Prostate gland (tissue), 2 donors: ENCODE data around the gene PPP1R12B.

Experiments
- POLR2AphosphoS5 ChIP-seq: sonication (generic); formaldehyde crosslinking; IDR thresholded peaks from one replicate; pipeline ENCODE4 v1.6.1; 2017; ENCODE audit warnings: antibody characterized with exemption
- TF ChIP-seq, protein P1 (sequence below), 4 experiments: fragments of 200-600 bp in 2 of 4; fragments of 450-650 bp in 2 of 4; sonication (generic) in 2 of 4; IDR thresholded peaks; 1 replicate in 3 of 4; 2 replicates in 1 of 4; pipeline ENCODE4 v1.5.1; 2016 to 2019; ENCODE audit warnings: antibody characterized with exemption in 4 of 4, mild to moderate bottlenecking in 2 of 4, moderate library complexity in 2 of 4

DNA sequence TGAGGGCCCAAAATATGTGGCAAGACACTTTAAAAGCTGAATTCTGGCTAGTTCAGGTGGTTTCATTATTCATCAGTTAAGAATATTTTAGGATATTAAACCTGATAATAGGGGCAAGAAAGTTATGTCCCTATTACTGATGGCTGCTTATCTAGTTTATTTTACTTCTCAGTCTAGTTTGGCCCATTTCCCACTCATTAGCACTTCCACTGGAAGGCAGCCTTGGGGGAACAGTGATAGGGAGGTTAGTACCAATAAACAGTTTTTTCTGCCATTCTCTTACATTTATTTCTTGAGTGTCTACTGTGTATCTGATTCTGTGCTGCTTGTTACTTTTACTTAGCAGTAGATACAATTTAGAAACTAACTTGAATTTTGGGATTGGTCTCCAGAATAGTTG, 9.0 kb downstream of the PPP1R12B start:
- TF ChIP-seq, protein P1, sequence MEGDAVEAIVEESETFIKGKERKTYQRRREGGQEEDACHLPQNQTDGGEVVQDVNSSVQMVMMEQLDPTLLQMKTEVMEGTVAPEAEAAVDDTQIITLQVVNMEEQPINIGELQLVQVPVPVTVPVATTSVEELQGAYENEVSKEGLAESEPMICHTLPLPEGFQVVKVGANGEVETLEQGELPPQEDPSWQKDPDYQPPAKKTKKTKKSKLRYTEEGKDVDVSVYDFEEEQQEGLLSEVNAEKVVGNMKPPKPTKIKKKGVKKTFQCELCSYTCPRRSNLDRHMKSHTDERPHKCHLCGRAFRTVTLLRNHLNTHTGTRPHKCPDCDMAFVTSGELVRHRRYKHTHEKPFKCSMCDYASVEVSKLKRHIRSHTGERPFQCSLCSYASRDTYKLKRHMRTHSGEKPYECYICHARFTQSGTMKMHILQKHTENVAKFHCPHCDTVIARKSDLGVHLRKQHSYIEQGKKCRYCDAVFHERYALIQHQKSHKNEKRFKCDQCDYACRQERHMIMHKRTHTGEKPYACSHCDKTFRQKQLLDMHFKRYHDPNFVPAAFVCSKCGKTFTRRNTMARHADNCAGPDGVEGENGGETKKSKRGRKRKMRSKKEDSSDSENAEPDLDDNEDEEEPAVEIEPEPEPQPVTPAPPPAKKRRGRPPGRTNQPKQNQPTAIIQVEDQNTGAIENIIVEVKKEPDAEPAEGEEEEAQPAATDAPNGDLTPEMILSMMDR (IDR thresholded peaks at IDR 0.05), result no peak
- TF ChIP-seq POLR2AphosphoS5, result no peak
